AG20443 (cell line): ENCODE data around the gene PTPRN2.
"Not testable (repeated sequence)": the region's sequence is repeated elsewhere in the genome, so short reads cannot be mapped to it uniquely, and the experiment has no call there.

ENCODE experiments used
- DNase-seq: peaks from one replicate; pipeline ENCODE4 v3.0.0; 2012; ENCODE audit warnings: low spot score, mixed read lengths

The PTPRN2 gene

GRCh38 chr7:158416283-158416933 is 171.2 kb downstream of the PTPRN2 start:
- no peak for DNase-seq

- DNase-seq: no peak
Measured at GRCh38 chr7:158415316-158415715, 172.3 kb downstream of the PTPRN2 start.

- DNase-seq: no peak
Measured at GRCh38 chr7:158414486-158414961, 173.1 kb downstream of the PTPRN2 start.

GRCh38 chr7:158414002-158414401 is 173.6 kb downstream of the PTPRN2 start:
- no peak for DNase-seq

- DNase-seq: no peak
Measured at GRCh38 chr7:158411232-158411950, 176.2 kb downstream of the PTPRN2 start.

GRCh38 chr7:158410720-158411119 is 176.9 kb downstream of the PTPRN2 start:
- DNase-seq: no peak

GRCh38 chr7:158409816-158410330 is 177.8 kb downstream of the PTPRN2 start:
- no peak for DNase-seq

- DNase-seq: no peak
Measured at GRCh38 chr7:158409120-158409519, 178.5 kb downstream of the PTPRN2 start.

GRCh38 chr7:158408318-158408920 is 179.2 kb downstream of the PTPRN2 start:
- no peak for DNase-seq

- no peak for DNase-seq
Measured at GRCh38 chr7:158407581-158408317, 179.9 kb downstream of the PTPRN2 start.

- DNase-seq: no peak
Measured at GRCh38 chr7:158406801-158407200, 180.8 kb downstream of the PTPRN2 start.

- no peak for DNase-seq
Measured at GRCh38 chr7:158406364-158406763, 181.3 kb downstream of the PTPRN2 start.

- not testable (repeated sequence) for DNase-seq
Measured at GRCh38 chr7:158405771-158406170, 181.9 kb downstream of the PTPRN2 start.

- no peak for DNase-seq
Measured at GRCh38 chr7:158405324-158405723, 182.3 kb downstream of the PTPRN2 start.

GRCh38 chr7:158404031-158404761 is 183.4 kb downstream of the PTPRN2 start:
- DNase-seq: no peak

- no peak for DNase-seq
Measured at GRCh38 chr7:158403013-158403821, 184.4 kb downstream of the PTPRN2 start.

GRCh38 chr7:158402471-158402870 is 185.2 kb downstream of the PTPRN2 start:
- DNase-seq: no peak

- DNase-seq: no peak
Measured at GRCh38 chr7:158401826-158402225, 185.8 kb downstream of the PTPRN2 start.

GRCh38 chr7:158401295-158401694 is 186.3 kb downstream of the PTPRN2 start:
- no peak for DNase-seq

- no peak for DNase-seq
Measured at GRCh38 chr7:158400601-158401225, 186.9 kb downstream of the PTPRN2 start.
